ENCODE measurements around the gene TRNT1.

GRCh38 chr3:3113042-3113709, 13.6 kb upstream of the TRNT1 start:
- TF ChIP-seq CTCF (IDR thresholded peaks at IDR 0.05) (no peak), POLR2A (IDR thresholded peaks at IDR 0.05) (no peak)

Data from Peyer's patch (tissue), 4 donors.